GM23338 (cell line): ENCODE results near the gene ZNF438. TPM values are rescaled to one million over a fixed set of nuclear protein-coding genes. Genes with fewer than 3 reads are reported as not detected.

ENCODE experiments used
- ATAC-seq: fragments of 200-7000 bp; cut with Tn5 transposase; 3 replicates; pipeline ENCODE4 v1.9.1; 2020
- DNase-seq: peaks from one replicate; pipeline ENCODE4 v3.0.0-alpha.2; 2015; ENCODE audit warnings: low spot score
- H2AFZ ChIP-seq: fragments of 200-600 bp; sonication (generic); 2 replicates; pipeline ENCODE4 v1.8.0; 2016; ENCODE audit warnings: antibody characterized with exemption, mild to moderate bottlenecking, moderate library complexity
- H3F3A ChIP-seq: fragments of 200-600 bp; sonication (generic); replicated peaks from 2 replicates; pipeline ENCODE4 v1.8.0; 2017; ENCODE audit warnings: antibody characterized with exemption, mixed run types, low read depth
- H3K27ac ChIP-seq: fragments of 200-600 bp; sonication (generic); 2 replicates; pipeline ENCODE4 v1.6.1; 2016; ENCODE audit warnings: low read depth
- H3K27me3 ChIP-seq: fragments of 200-600 bp; sonication (generic); 2 replicates; pipeline ENCODE4 v1.8.0; 2016; ENCODE audit warnings: mild to moderate bottlenecking, mixed run types, moderate library complexity; ENCODE audit not compliant: insufficient read depth
- H3K36me3 ChIP-seq: fragments of 200-600 bp; sonication (generic); 2 replicates; pipeline ENCODE4 v1.8.0; 2016; ENCODE audit warnings: mild to moderate bottlenecking; ENCODE audit not compliant: insufficient read depth
- H3K4me1 ChIP-seq: fragments of 200-600 bp; sonication (generic); 2 replicates; pipeline ENCODE4 v1.8.0; 2016; ENCODE audit warnings: mild to moderate bottlenecking, moderate library complexity; ENCODE audit not compliant: insufficient read depth
- H3K4me2 ChIP-seq: fragments of 200-600 bp; sonication (generic); 2 replicates; pipeline ENCODE4 v1.7.1; 2017; ENCODE audit warnings: mixed run types
- H3K4me3 ChIP-seq: fragments of 200-600 bp; sonication (generic); 2 replicates; pipeline ENCODE4 v1.6.1; 2016; ENCODE audit warnings: mixed run types
- H3K79me2 ChIP-seq: fragments of 200-600 bp; sonication (generic); replicated peaks from 2 replicates; pipeline ENCODE4 v1.8.0; 2017; ENCODE audit warnings: mild to moderate bottlenecking; ENCODE audit not compliant: insufficient read depth
- H3K9me2 ChIP-seq: fragments of 200-600 bp; sonication (generic); 2 replicates; pipeline ENCODE4 v1.8.0; 2017; ENCODE audit not compliant: insufficient read depth
- H4K20me1 ChIP-seq: fragments of 200-600 bp; sonication (generic); replicated peaks from 2 replicates; pipeline ENCODE4 v1.8.0; 2017; ENCODE audit warnings: mild to moderate bottlenecking; ENCODE audit not compliant: insufficient read depth
- H3K27ac Mint-ChIP-seq: 2 replicates; pipeline ENCODE4 v1.8.0; 2020; ENCODE audit warnings: inconsistent platforms, mild to moderate bottlenecking, moderate library complexity, mixed read lengths
- H3K27me3 Mint-ChIP-seq: 3 replicates; pipeline ENCODE4 v1.8.0; 2022; ENCODE audit warnings: low read depth, mild to moderate bottlenecking, moderate library complexity, mixed read lengths, inconsistent platforms; ENCODE audit not compliant: insufficient read depth, poor library complexity
- H3K36me3 Mint-ChIP-seq: 3 replicates; pipeline ENCODE4 v1.8.0; 2021; ENCODE audit warnings: low read depth, mild to moderate bottlenecking, inconsistent platforms, moderate library complexity, mixed read lengths
- H3K4me1 Mint-ChIP-seq: 3 replicates; pipeline ENCODE4 v1.8.0; 2020; ENCODE audit warnings: mild to moderate bottlenecking, inconsistent platforms, mixed read lengths
- H3K4me3 Mint-ChIP-seq: 3 replicates; pipeline ENCODE4 v1.8.0; 2021; ENCODE audit warnings: moderate library complexity, mild to moderate bottlenecking, inconsistent platforms, mixed read lengths
- H3K9me3 Mint-ChIP-seq: 3 replicates; pipeline ENCODE4 v1.8.0; 2020; ENCODE audit warnings: moderate library complexity, mild to moderate bottlenecking, inconsistent platforms, mixed read lengths
- EZH2 ChIP-seq: fragments of 200-600 bp; sonication (generic); IDR thresholded peaks from one replicate; pipeline ENCODE4 v1.8.0; 2017; ENCODE audit warnings: antibody characterized with exemption, mild to moderate bottlenecking, low read depth; ENCODE audit not compliant: unreplicated experiment
- JUNB ChIP-seq: IDR thresholded peaks from one replicate; pipeline ENCODE4 v1.6.1; 2016; ENCODE audit warnings: antibody characterized with exemption; ENCODE audit not compliant: unreplicated experiment
- NANOG ChIP-seq: IDR thresholded peaks from 2 replicates; pipeline ENCODE4 v1.6.1; 2016; ENCODE audit warnings: antibody characterized with exemption, borderline replicate concordance
- REST ChIP-seq: IDR thresholded peaks from one replicate; pipeline ENCODE4 v1.6.1; 2018; ENCODE audit warnings: antibody characterized with exemption; ENCODE audit not compliant: unreplicated experiment
- STAT1 ChIP-seq: IDR thresholded peaks from one replicate; pipeline ENCODE4 v1.6.1; 2016; ENCODE audit warnings: antibody characterized with exemption; ENCODE audit not compliant: unreplicated experiment
- ZNF114 ChIP-seq: fragments of 250-450 bp; sonication (Bioruptor Pico); IDR thresholded peaks from 2 replicates; pipeline ENCODE4 v1.5.0; 2020; ENCODE audit warnings: mild to moderate bottlenecking, moderate library complexity
- polyA plus RNA-seq: library from polyadenylated mRNA; unstranded; fragments of >200 nt; fragmentation: Nextera tagmentation; extraction: Ambion mirVana; gene quantifications from 2 replicates; pipeline ENCODE4 v1.2.1, GENCODE V29; 2016
- total RNA-seq: library from RNA; depleted of rRNA; stranded (reverse); fragments of >200 nt; shearing (Covaris generic); gene quantifications from 2 replicates; pipeline ENCODE4 v1.2.3, GENCODE V29; 2014
- TF ChIP-seq, protein P1 (sequence below): fragments of 250-450 bp; sonication (Bioruptor Pico); IDR thresholded peaks from 2 replicates; pipeline ENCODE4 v1.5.0; 2020; ENCODE audit warnings: mild to moderate bottlenecking, moderate library complexity

ZNF438 gene
- total and polyA plus RNA-seq, 2 experiments from 2014 or later = 0.91 to 0.94 TPM

GRCh38 chr10:31034098-31034909, 2.6 kb upstream of the ZNF438 start (continued):
- TF ChIP-seq, protein P1, sequence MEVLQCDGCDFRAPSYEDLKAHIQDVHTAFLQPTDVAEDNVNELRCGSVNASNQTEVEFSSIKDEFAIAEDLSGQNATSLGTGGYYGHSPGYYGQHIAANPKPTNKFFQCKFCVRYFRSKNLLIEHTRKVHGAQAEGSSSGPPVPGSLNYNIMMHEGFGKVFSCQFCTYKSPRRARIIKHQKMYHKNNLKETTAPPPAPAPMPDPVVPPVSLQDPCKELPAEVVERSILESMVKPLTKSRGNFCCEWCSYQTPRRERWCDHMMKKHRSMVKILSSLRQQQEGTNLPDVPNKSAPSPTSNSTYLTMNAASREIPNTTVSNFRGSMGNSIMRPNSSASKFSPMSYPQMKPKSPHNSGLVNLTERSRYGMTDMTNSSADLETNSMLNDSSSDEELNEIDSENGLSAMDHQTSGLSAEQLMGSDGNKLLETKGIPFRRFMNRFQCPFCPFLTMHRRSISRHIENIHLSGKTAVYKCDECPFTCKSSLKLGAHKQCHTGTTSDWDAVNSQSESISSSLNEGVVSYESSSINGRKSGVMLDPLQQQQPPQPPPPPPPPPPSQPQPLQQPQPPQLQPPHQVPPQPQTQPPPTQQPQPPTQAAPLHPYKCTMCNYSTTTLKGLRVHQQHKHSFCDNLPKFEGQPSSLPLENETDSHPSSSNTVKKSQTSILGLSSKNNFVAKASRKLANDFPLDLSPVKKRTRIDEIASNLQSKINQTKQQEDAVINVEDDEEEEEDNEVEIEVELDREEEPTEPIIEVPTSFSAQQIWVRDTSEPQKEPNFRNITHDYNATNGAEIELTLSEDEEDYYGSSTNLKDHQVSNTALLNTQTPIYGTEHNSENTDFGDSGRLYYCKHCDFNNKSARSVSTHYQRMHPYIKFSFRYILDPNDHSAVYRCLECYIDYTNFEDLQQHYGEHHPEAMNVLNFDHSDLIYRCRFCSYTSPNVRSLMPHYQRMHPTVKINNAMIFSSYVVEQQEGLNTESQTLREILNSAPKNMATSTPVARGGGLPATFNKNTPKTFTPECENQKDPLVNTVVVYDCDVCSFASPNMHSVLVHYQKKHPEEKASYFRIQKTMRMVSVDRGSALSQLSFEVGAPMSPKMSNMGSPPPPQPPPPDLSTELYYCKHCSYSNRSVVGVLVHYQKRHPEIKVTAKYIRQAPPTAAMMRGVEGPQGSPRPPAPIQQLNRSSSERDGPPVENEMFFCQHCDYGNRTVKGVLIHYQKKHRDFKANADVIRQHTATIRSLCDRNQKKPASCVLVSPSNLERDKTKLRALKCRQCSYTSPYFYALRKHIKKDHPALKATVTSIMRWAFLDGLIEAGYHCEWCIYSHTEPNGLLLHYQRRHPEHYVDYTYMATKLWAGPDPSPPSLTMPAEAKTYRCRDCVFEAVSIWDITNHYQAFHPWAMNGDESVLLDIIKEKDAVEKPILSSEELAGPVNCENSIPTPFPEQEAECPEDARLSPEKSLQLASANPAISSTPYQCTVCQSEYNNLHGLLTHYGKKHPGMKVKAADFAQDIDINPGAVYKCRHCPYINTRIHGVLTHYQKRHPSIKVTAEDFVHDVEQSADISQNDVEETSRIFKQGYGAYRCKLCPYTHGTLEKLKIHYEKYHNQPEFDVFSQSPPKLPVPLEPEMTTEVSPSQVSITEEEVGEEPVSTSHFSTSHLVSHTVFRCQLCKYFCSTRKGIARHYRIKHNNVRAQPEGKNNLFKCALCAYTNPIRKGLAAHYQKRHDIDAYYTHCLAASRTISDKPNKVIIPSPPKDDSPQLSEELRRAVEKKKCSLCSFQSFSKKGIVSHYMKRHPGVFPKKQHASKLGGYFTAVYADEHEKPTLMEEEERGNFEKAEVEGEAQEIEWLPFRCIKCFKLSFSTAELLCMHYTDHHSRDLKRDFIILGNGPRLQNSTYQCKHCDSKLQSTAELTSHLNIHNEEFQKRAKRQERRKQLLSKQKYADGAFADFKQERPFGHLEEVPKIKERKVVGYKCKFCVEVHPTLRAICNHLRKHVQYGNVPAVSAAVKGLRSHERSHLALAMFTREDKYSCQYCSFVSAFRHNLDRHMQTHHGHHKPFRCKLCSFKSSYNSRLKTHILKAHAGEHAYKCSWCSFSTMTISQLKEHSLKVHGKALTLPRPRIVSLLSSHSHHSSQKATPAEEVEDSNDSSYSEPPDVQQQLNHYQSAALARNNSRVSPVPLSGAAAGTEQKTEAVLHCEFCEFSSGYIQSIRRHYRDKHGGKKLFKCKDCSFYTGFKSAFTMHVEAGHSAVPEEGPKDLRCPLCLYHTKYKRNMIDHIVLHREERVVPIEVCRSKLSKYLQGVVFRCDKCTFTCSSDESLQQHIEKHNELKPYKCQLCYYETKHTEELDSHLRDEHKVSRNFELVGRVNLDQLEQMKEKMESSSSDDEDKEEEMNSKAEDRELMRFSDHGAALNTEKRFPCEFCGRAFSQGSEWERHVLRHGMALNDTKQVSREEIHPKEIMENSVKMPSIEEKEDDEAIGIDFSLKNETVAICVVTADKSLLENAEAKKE (CRISPR knock-in tag) = no peak
- TF ChIP-seq JUNB = no peak

DNA sequence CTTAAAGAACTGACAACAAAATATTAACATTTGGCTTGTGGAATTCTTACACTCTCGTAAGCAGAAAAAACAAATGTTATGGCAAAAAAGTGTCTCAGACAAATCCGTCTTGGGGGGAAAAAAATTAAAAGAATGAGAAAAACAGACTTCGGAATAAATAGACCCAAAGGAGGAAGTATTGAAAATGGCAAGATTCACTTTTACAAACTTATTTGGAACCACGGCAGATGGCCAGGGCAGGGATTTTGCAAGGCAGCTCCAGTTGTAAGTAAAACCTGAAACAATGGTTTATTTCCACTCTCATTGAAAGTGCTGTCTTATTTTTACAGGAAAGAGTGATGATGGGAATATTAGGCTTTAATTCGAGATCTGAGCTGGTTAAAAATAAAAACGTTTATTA, 1.5 kb upstream of the ZNF438 start:
- H3K4me2 ChIP-seq = peak overlapping the region; percentile 75
- no peaks in the 10 kb centered on the region for H3K36me3 ChIP-seq
- peak overlapping the region; percentile 74; the same call in 1 of the 2 replicates for H3K4me3 ChIP-seq
- H2AFZ ChIP-seq = peak overlapping the region; percentile 80; the same call in 1 of the 2 replicates
- ATAC-seq (no peak), DNase-seq (no peak)
- Mint-ChIP-seq H3K4me1 (peaks cover 59% of the 10 kb centered on the region), H3K4me3 (peak overlapping the region; percentile 78; the same call in 2 of the 3 replicates), H3K36me3 (peaks cover 3% of the 10 kb centered on the region; the same call in 1 of the 3 replicates), H3K27me3 (peaks cover 24% of the 10 kb centered on the region), H3K27ac (no peak overlapping the region), H3K9me3 (no peaks in the 10 kb centered on the region)
- H3K4me1 ChIP-seq = peaks cover 31% of the 10 kb centered on the region
- H3F3A ChIP-seq = no peaks in the 10 kb centered on the region
- no peaks in the 10 kb centered on the region for H3K9me2 ChIP-seq
- no peaks in the 10 kb centered on the region for H4K20me1 ChIP-seq
- no peak overlapping the region for H3K27ac ChIP-seq
- no peaks in the 10 kb centered on the region for H3K79me2 ChIP-seq
- H3K27me3 ChIP-seq = peaks cover 35% of the 10 kb centered on the region
- TF ChIP-seq JUNB = no peak
- no peak for TF ChIP-seq NANOG
- no peak for TF ChIP-seq STAT1
- no peak for TF ChIP-seq REST
- no peak for TF ChIP-seq ZNF114
- TF ChIP-seq EZH2 = no peak
